Neuron (in vitro differentiated cells): ENCODE data around the gene PNMA6E.

Experiments used
- H2AFZ ChIP-seq: one replicate; pipeline ENCODE4 v1.6.1; 2013; ENCODE audit warnings: low read depth, mild to moderate bottlenecking, inconsistent platforms, low read length, moderate library complexity
- H3K27me3 ChIP-seq: one replicate; pipeline ENCODE4 v1.6.1; 2013; ENCODE audit warnings: low read length; ENCODE audit not compliant: insufficient read depth
- H3K36me3 ChIP-seq: one replicate; pipeline ENCODE4 v1.6.1; 2013; ENCODE audit warnings: low read length; ENCODE audit not compliant: insufficient read depth
- H3K4me1 ChIP-seq: one replicate; pipeline ENCODE4 v1.6.1; 2013; ENCODE audit warnings: low read length; ENCODE audit not compliant: insufficient read depth
- H3K4me3 ChIP-seq: 2 replicates; pipeline ENCODE4 v1.5.1; 2013; ENCODE audit warnings: mild to moderate bottlenecking, low read length, moderate library complexity
- H3K9me3 ChIP-seq: one replicate; pipeline ENCODE4 v1.6.1; 2013; ENCODE audit warnings: low read length

Gene PNMA6E

DNA sequence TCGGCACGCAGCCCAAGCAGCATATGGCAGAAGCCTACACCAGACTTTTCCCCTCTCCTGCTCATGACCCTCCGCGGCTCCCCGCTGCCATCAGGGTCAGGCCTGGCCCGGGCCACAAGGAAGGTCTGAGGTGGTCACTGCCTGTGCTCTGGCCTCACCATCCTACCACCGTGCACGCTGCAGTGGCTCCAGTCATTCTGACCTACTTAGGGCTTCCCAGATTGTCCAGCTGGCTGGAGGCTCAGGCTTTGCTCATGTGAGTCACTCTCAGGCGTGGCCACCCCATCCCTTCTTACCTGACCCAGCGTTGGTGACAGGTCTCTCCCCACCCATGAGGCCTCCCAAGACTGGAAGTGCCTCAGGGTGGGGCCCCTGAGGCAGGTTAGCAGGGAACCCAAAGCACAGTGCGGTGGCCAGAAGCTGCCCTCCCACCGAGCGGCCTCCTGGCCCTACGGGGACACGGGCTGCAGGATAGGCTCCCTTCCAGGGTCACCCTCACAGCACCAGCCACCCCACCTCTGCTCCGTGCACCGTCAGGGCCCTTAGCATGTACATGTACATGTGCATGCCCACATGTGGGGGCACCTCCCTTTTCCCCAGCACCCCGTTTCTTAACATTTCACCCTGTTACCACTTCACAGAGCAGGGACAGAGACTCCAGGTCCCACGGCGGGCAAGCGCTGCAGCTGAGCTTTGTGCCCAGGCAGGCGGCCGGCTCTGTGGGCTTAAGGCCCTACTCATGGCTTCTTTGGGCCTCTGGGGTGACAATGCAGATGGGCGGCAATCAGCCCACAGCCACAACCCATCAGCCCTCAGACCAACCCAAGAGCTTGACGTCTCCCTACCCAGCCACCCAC, 42.6 kb upstream of the PNMA6E start:
- no peaks in the 10 kb centered on the region for H3K9me3 ChIP-seq
- H3K4me3 ChIP-seq = no peak overlapping the region

GRCh38 chrX:153442463-153442862, 41.3 kb upstream of the PNMA6E start:
- Histone ChIP-seq H3K9me3 (no peaks in the 10 kb centered on the region), H3K36me3 (no peaks in the 10 kb centered on the region), H3K4me1 (no peaks in the 10 kb centered on the region), H2AFZ (no peak overlapping the region), H3K27me3 (peaks cover 4% of the 10 kb centered on the region), H3K4me3 (no peak overlapping the region)

More for the DNA sequence above, 42.6 kb upstream of the PNMA6E start:
- Histone ChIP-seq H3K27me3 (peaks cover 4% of the 10 kb centered on the region), H3K4me1 (no peaks in the 10 kb centered on the region), H3K36me3 (no peaks in the 10 kb centered on the region), H2AFZ (no peak overlapping the region)

DNA sequence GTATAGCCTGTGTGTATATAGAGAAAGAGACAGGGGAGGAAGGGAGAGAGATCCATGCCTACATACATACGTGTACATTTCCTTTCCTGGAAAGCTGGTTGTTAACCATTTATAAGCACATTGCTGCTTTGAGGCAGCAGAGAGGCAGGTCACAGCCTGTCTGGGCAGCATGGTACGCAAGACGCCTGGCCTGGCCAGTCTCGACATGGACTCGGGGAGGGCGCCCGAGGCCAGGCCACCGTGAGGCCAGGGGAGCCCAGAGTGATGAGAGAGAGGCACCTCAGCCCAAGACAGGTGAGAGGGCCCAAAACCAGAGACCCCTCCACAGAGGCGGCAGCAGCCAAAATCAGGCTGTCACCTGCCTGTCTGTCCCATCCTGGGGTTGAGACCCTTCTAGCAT, 40.8 kb upstream of the PNMA6E start:
- Histone ChIP-seq H3K9me3 (no peaks in the 10 kb centered on the region), H3K4me3 (no peak overlapping the region), H3K36me3 (no peaks in the 10 kb centered on the region), H3K27me3 (peaks cover 4% of the 10 kb centered on the region), H3K4me1 (no peaks in the 10 kb centered on the region), H2AFZ (no peak overlapping the region)

GRCh38 chrX:153441296-153441695, 40.1 kb upstream of the PNMA6E start:
- H2AFZ ChIP-seq = no peak overlapping the region
- H3K4me3 ChIP-seq = no peak overlapping the region
- peaks cover 4% of the 10 kb centered on the region for H3K27me3 ChIP-seq
- no peaks in the 10 kb centered on the region for H3K4me1 ChIP-seq
- H3K9me3 ChIP-seq = no peaks in the 10 kb centered on the region
- H3K36me3 ChIP-seq = no peaks in the 10 kb centered on the region

DNA sequence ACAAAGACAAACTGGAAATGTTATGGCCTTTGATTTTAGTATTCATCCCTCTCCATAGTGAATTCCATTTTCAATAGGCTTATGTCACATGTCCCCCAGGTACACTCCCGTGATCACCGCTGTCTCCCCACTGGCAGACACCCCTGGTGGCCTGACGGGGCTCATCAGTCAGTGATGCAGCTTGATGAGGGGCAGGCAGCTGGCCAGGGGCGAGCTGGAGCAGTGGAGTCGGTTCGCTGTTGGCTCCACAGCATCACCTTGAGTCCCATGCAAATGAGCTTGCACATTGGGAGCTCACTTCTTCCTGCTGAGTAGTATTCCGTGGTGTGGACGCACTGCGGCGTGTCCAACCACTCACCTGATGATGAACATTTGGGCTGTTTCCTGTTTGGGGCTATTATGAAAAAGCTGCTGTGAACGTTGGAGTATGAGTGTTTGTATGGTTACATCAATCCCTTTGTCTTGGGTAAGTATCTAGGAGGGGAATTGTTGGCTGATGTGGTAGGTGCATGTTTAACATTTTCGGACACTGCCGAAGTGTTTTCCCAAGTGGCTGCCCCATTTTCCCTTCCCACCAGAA, 39.5 kb upstream of the PNMA6E start:
- H3K9me3 ChIP-seq = no peaks in the 10 kb centered on the region
- H2AFZ ChIP-seq = no peak overlapping the region
- no peaks in the 10 kb centered on the region for H3K4me1 ChIP-seq
- H3K36me3 ChIP-seq = no peaks in the 10 kb centered on the region
- no peak overlapping the region for H3K4me3 ChIP-seq
- H3K27me3 ChIP-seq = peaks cover 4% of the 10 kb centered on the region

GRCh38 chrX:153439977-153440376, 38.8 kb upstream of the PNMA6E start:
- Histone ChIP-seq H3K27me3 (peaks cover 5% of the 10 kb centered on the region), H3K9me3 (no peaks in the 10 kb centered on the region), H3K36me3 (no peaks in the 10 kb centered on the region), H2AFZ (no peak overlapping the region), H3K4me1 (no peaks in the 10 kb centered on the region), H3K4me3 (no peak overlapping the region)

GRCh38 chrX:153438532-153438931, 37.4 kb upstream of the PNMA6E start:
- no peaks in the 10 kb centered on the region for H3K9me3 ChIP-seq
- no peak overlapping the region for H2AFZ ChIP-seq
- H3K4me3 ChIP-seq = no peak overlapping the region
- H3K4me1 ChIP-seq = no peaks in the 10 kb centered on the region
- H3K36me3 ChIP-seq = no peaks in the 10 kb centered on the region
- H3K27me3 ChIP-seq = peaks cover 10% of the 10 kb centered on the region

- H3K4me3 ChIP-seq = no peak overlapping the region
- peaks cover 13% of the 10 kb centered on the region for H3K27me3 ChIP-seq
- H3K36me3 ChIP-seq = no peaks in the 10 kb centered on the region
- H3K9me3 ChIP-seq = no peaks in the 10 kb centered on the region
- no peaks in the 10 kb centered on the region for H3K4me1 ChIP-seq
- no peak overlapping the region for H2AFZ ChIP-seq
Measured at GRCh38 chrX:153435845-153436244, 34.7 kb upstream of the PNMA6E start.

DNA sequence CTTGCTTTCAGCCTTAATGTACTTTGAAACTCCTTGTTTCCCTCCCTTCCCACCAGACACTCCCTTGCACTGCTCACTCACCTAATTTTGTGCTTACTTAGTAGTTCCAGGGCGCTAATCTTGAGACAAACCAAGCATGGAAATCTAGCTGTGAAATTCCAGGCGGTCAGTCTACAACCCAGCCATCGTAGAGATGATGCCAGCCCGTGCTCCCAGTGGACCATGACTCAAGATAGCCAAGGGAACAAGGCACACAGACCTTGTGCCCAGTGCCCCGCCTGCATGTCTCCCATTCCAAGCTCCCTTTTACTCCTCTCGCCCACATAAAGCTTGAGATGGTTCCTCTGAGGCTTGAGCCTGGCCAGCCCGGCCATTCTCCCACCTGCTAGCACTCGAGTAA, 33.7 kb upstream of the PNMA6E start:
- H3K27me3 ChIP-seq = peaks cover 10% of the 10 kb centered on the region
- H3K36me3 ChIP-seq = no peaks in the 10 kb centered on the region
- no peak overlapping the region for H3K4me3 ChIP-seq
- H3K4me1 ChIP-seq = no peaks in the 10 kb centered on the region
- H2AFZ ChIP-seq = no peak overlapping the region
- no peaks in the 10 kb centered on the region for H3K9me3 ChIP-seq

DNA sequence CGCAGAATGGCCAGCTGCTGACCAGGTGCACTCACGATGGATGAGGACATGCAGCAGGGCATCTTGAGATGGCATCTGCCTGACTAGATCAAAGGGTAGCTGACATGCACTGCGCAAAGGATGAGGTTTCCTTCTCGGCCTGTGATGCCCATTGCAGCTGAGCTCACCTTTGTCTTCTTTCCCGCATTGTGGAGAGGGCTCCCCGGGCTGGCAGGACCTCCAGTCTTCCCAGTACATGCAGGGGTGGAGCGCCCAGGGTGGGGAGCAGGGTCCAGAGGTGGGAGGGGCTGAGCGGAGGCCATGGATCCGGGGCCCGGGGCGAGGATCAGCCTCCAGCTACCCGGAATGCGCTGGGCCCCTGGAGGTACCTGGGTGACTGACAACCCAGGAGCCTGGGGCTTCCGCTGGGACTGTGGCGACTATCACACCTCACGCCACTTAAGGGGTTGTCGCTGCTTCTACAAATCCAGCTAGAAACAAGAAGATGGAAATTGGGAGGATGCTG, 32.7 kb upstream of the PNMA6E start:
- no peaks in the 10 kb centered on the region for H3K9me3 ChIP-seq
- no peak overlapping the region for H3K4me3 ChIP-seq
- no peaks in the 10 kb centered on the region for H3K36me3 ChIP-seq
- no peaks in the 10 kb centered on the region for H3K4me1 ChIP-seq
- peaks cover 11% of the 10 kb centered on the region for H3K27me3 ChIP-seq
- no peak overlapping the region for H2AFZ ChIP-seq

DNA sequence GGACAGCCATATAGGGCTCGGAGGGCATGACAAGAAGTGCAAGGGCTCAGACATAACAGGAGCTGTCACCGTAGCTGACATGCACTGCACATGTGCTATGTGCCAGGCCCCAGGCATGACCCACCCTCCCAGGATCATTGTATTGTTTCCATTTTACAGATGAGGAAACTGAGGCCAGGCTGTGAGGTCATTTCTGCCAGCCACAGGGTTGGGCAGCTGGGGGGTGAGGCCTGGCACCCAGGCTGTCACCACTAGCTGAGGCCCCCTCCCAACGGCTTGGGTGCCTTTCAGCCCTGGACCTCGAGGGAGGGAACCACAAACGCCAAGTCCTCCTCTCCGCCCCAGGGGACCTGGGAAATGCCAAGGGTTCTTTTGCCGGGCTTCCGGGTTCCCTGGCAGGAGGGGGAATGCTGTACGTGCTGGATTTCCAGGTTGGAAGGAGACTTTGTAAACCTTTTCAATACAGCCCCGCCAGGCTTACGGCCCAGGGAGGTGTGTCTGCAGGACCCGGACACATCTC, 32.1 kb upstream of the PNMA6E start:
- no peaks in the 10 kb centered on the region for H3K36me3 ChIP-seq
- no peaks in the 10 kb centered on the region for H3K4me1 ChIP-seq
- H3K4me3 ChIP-seq = no peak overlapping the region
- H2AFZ ChIP-seq = no peak overlapping the region
- no peaks in the 10 kb centered on the region for H3K9me3 ChIP-seq
- H3K27me3 ChIP-seq = peaks cover 14% of the 10 kb centered on the region

DNA sequence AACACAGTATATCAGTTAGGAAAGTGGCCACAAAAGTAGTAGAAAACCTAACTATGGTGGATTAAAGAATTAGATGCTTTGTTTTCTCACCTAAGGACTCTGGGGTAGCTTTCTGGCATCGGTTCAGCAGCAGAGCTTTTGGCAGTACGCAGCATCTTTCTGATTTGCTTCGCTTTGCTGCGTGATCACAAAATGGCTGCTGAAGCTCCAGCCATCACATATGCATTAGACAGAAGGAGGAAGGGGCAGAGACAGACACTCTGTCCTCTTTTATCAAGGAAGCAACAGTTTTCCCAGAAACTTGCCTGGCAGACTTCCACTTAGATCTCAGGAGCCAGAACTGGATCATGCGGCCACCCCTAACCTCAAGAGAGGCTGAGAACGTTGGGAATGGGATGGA, 29.6 kb upstream of the PNMA6E start:
- H3K27me3 ChIP-seq = peaks cover 21% of the 10 kb centered on the region
- H3K4me3 ChIP-seq = no peak overlapping the region
- H3K9me3 ChIP-seq = no peaks in the 10 kb centered on the region
- H2AFZ ChIP-seq = no peak overlapping the region
- H3K36me3 ChIP-seq = no peaks in the 10 kb centered on the region
- H3K4me1 ChIP-seq = no peaks in the 10 kb centered on the region

- no peaks in the 10 kb centered on the region for H3K36me3 ChIP-seq
Measured at GRCh38 chrX:153426204-153426603, 25.1 kb upstream of the PNMA6E start.

More at GRCh38 chrX:153426204-153426603, 25.1 kb upstream of the PNMA6E start:
- no peaks in the 10 kb centered on the region for H3K4me1 ChIP-seq
- H2AFZ ChIP-seq = no peak overlapping the region
- H3K4me3 ChIP-seq = no peak overlapping the region
- no peaks in the 10 kb centered on the region for H3K9me3 ChIP-seq
- H3K27me3 ChIP-seq = peaks cover 39% of the 10 kb centered on the region
